Effector CD4-positive, alpha-beta T cell (primary cell): ENCODE results near the gene ZNF280B.
"Not testable (repeated sequence)": the region's sequence is repeated elsewhere in the genome, so short reads cannot be mapped to it uniquely, and the experiment has no call there.

Experiments
- DNase-seq: peaks from one replicate; pipeline ENCODE4 v3.0.0-alpha.2; 2020

Gene ZNF280B

GRCh38 chr22:22462813-22463567, 45.6 kb downstream of the ZNF280B start:
- no peak for DNase-seq

- no peak for DNase-seq
Observed at GRCh38 chr22:22461583-22461982, 47.0 kb downstream of the ZNF280B start.

- DNase-seq, result no peak
Observed at GRCh38 chr22:22461111-22461510, 47.4 kb downstream of the ZNF280B start.

- DNase-seq, result no peak
Observed at GRCh38 chr22:22460635-22461034, 47.9 kb downstream of the ZNF280B start.

GRCh38 chr22:22460060-22460459, 48.5 kb downstream of the ZNF280B start:
- no peak for DNase-seq

GRCh38 chr22:22458896-22459588, 49.5 kb downstream of the ZNF280B start:
- no peak for DNase-seq

- no peak for DNase-seq
Observed at GRCh38 chr22:22458387-22458786, 50.2 kb downstream of the ZNF280B start.

- no peak for DNase-seq
Observed at GRCh38 chr22:22454997-22455396, 53.5 kb downstream of the ZNF280B start.

- no peak for DNase-seq
Observed at GRCh38 chr22:22452996-22453686, 55.4 kb downstream of the ZNF280B start.

- no peak for DNase-seq
Observed at GRCh38 chr22:22452211-22452610, 56.3 kb downstream of the ZNF280B start.

- DNase-seq, result no peak
Observed at GRCh38 chr22:22450343-22450839, 58.2 kb downstream of the ZNF280B start.

- DNase-seq, result no peak
Observed at GRCh38 chr22:22449819-22450218, 58.7 kb downstream of the ZNF280B start.

GRCh38 chr22:22446517-22446916, 62.0 kb downstream of the ZNF280B start:
- DNase-seq, result no peak

- DNase-seq, result not testable (repeated sequence)
Observed at GRCh38 chr22:22444007-22444589, 64.4 kb downstream of the ZNF280B start.

- no peak for DNase-seq
Observed at GRCh38 chr22:22442928-22443709, 65.4 kb downstream of the ZNF280B start.

- DNase-seq, result not testable (repeated sequence)
Observed at GRCh38 chr22:22441626-22442025, 66.9 kb downstream of the ZNF280B start.

- DNase-seq, result no peak
Observed at GRCh38 chr22:22440188-22440587, 68.4 kb downstream of the ZNF280B start.
